CD4-positive, alpha-beta T cell (primary cell): ENCODE data around the gene MYCBP2. TPM values are rescaled to one million over a fixed set of nuclear protein-coding genes. Genes with fewer than 3 reads are reported as not detected.

Source experiments
- ATAC-seq: fragments of 200-7000 bp; cut with Tn5 transposase; one replicate; pipeline ENCODE4 v1.10.0; 2022; ENCODE audit warnings: mild to moderate bottlenecking; ENCODE audit not compliant: poor library complexity
- CTCF ChIA-PET: fragments of 350-600 bp; sonication (Branson Sonifier 250); formaldehyde crosslinking; loops from one replicate; lab custom pipeline; 2021; ENCODE audit warnings: antibody characterized with exemption, inconsistent platforms; lab: Charles Lee
- POLR2A ChIA-PET: fragments of 350-600 bp; sonication (Branson Sonifier 250); formaldehyde crosslinking; loops from one replicate; lab custom pipeline; 2021; ENCODE audit warnings: antibody characterized with exemption, inconsistent platforms; lab: Charles Lee
- DNase-seq, 14 experiments: peaks; one replicate each; pipeline ENCODE4 v3.0.0-alpha.2; 2013 to 2020; ENCODE audit warnings: mixed read lengths in 2 of 14
- H3K27ac ChIP-seq, 2 donors: one replicate each; pipeline versions ENCODE4 v1.5.1 to v1.7.0; 2013; ENCODE audit warnings: low read length in 2 of 2, low read depth in 1 of 2, mild to moderate bottlenecking in 1 of 2
- H3K27me3 ChIP-seq, 2 experiments: 1 replicate in 1 of 2; 2 replicates in 1 of 2; pipeline versions ENCODE4 v1.6.1 to v1.7.0; 2013; ENCODE audit warnings: low read length in 2 of 2, control low read depth in 1 of 2, mild to moderate bottlenecking in 1 of 2, moderate library complexity in 1 of 2; ENCODE audit not compliant: insufficient read depth in 2 of 2, control insufficient read depth in 1 of 2
- H3K36me3 ChIP-seq: one replicate; pipeline ENCODE4 v1.6.1; 2013; ENCODE audit warnings: low read length, control low read depth; ENCODE audit not compliant: insufficient read depth
- H3K4me1 ChIP-seq: one replicate; pipeline ENCODE4 v1.6.1; 2013; ENCODE audit warnings: low read length, control low read depth; ENCODE audit not compliant: insufficient read depth
- H3K4me3 ChIP-seq: one replicate; pipeline ENCODE4 v1.5.1; 2013; ENCODE audit warnings: mild to moderate bottlenecking, low read length, moderate library complexity
- H3K9me3 ChIP-seq, 2 experiments: 1 replicate in 1 of 2; 2 replicates in 1 of 2; pipeline versions ENCODE4 v1.6.1 to v1.7.0; 2013; ENCODE audit warnings: low read length in 2 of 2, mild to moderate bottlenecking in 2 of 2, control low read depth in 1 of 2, moderate library complexity in 1 of 2; ENCODE audit not compliant: control insufficient read depth in 1 of 2, insufficient read depth in 1 of 2
- H3K27ac Mint-ChIP-seq: one replicate; pipeline ENCODE4 v1.8.0; 2020; ENCODE audit warnings: mixed read lengths
- H3K27me3 Mint-ChIP-seq: one replicate; pipeline ENCODE4 v1.8.0; 2021; ENCODE audit warnings: mixed read lengths
- H3K36me3 Mint-ChIP-seq: one replicate; pipeline ENCODE4 v1.8.0; 2021; ENCODE audit warnings: low read depth, mixed read lengths
- H3K4me1 Mint-ChIP-seq: one replicate; pipeline ENCODE4 v1.8.0; 2021; ENCODE audit warnings: low read depth, mixed read lengths
- H3K4me3 Mint-ChIP-seq: one replicate; pipeline ENCODE4 v1.8.0; 2020; ENCODE audit warnings: mild to moderate bottlenecking, mixed read lengths
- H3K9me3 Mint-ChIP-seq: one replicate; pipeline ENCODE4 v1.8.0; 2020; ENCODE audit warnings: mixed read lengths
- intact Hi-C, 2 experiments: fragments of 100-400 bp; cut with DNase I in 1 of 2; cut with micrococcal nuclease in 1 of 2; formaldehyde crosslinking; loops; one replicate each; pipeline versions ENCODE4 v1.15.1 to v1.9.0; 2023 to 2025; cut with DNase I, micrococcal nuclease
- total RNA-seq, 174 experiments: library from RNA in 2 of 174; stranded (reverse) in 2 of 174; gene quantifications; one replicate each; pipeline ENCODE4 v1.2.3 and lab custom pipeline; 2021 to 2026
- TF ChIP-seq, protein P1 (sequence below): fragments of 200-600 bp; IDR thresholded peaks from one replicate; pipeline ENCODE4 v1.8.0; 2022; ENCODE audit warnings: antibody characterized with exemption, mild to moderate bottlenecking

Gene MYCBP2
- total RNA-seq, 2 experiments from 2014 or later: 116 to 119 TPM

DNA sequence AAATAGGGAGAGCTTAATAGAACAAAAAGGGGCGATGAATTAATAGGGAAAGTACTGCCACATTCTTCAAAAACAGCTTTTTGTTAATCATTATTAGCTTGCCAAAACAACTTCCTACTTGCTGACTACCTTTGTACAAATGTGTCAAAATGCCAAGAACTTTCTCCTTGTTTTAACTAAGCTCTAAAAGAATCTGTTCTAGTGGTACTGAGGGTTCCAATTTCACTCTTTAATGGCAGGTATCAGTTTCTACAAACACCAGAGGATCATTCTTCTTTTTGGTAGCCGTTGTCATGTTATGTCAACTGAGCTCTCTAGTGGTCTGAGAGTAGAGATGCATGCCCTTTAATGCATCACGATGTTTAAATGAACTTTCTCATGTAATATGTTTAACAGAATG lies 270.5 kb downstream of the MYCBP2 start:
- Mint-ChIP-seq H3K9me3 (no peaks in the 10 kb centered on the region), H3K36me3 (peaks cover 84% of the 10 kb centered on the region), H3K27me3 (no peaks in the 10 kb centered on the region), H3K27ac (no peak overlapping the region), H3K4me1 (no peaks in the 10 kb centered on the region), H3K4me3 (no peak overlapping the region)
- DNase-seq: no peak
- ChIA-PET POLR2A (interaction anchor here (0.8 to 1.2 kb wide), 2 partner anchors 29 to 68 kb away, joined by 3 read pairs; partner anchors contain the start of gene FBXL3), CTCF (interaction anchor here (1.5 kb wide), 1 partner anchor 28 kb away, joined by 3 read pairs; no protein-coding TSS in a partner anchor)
- no peaks in the 10 kb centered on the region for H3K9me3 ChIP-seq
- H3K4me1 ChIP-seq: no peaks in the 10 kb centered on the region
- H3K27ac ChIP-seq: no peak overlapping the region
- H3K4me3 ChIP-seq: no peak overlapping the region
- intact Hi-C loops: no loop called here
- TF ChIP-seq, protein P1, sequence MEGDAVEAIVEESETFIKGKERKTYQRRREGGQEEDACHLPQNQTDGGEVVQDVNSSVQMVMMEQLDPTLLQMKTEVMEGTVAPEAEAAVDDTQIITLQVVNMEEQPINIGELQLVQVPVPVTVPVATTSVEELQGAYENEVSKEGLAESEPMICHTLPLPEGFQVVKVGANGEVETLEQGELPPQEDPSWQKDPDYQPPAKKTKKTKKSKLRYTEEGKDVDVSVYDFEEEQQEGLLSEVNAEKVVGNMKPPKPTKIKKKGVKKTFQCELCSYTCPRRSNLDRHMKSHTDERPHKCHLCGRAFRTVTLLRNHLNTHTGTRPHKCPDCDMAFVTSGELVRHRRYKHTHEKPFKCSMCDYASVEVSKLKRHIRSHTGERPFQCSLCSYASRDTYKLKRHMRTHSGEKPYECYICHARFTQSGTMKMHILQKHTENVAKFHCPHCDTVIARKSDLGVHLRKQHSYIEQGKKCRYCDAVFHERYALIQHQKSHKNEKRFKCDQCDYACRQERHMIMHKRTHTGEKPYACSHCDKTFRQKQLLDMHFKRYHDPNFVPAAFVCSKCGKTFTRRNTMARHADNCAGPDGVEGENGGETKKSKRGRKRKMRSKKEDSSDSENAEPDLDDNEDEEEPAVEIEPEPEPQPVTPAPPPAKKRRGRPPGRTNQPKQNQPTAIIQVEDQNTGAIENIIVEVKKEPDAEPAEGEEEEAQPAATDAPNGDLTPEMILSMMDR: no peak
- H3K27me3 ChIP-seq: no peaks in the 10 kb centered on the region
- H3K36me3 ChIP-seq: peaks cover 88% of the 10 kb centered on the region
- no peak for ATAC-seq

DNA sequence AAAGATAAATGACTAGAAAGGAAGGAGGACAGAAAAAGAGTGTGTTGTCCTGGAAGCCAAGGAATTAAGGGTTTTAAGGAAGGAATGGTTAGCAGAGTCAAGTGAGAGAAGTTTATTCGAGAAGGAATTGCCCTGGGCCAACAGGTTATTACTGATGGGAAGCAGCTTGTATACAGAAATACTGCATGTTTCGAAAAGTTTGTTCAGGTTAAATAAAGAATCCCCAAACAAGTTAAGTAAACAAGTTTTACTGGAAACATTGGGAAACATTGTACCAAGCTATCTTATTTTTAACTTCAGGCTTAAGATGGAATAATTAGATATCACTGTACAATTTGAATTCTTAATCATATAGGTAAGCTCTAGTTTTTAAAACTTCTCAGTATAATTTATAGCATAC lies 271.7 kb downstream of the MYCBP2 start:
- DNase-seq (no peak), ATAC-seq (no peak)
- H3K36me3 ChIP-seq: peaks cover 92% of the 10 kb centered on the region
- H3K4me1 ChIP-seq: no peaks in the 10 kb centered on the region
- TF ChIP-seq, protein P1: no peak
- no peak overlapping the region for H3K27ac ChIP-seq
- Mint-ChIP-seq H3K27ac (no peak overlapping the region), H3K9me3 (no peaks in the 10 kb centered on the region), H3K4me1 (no peaks in the 10 kb centered on the region), H3K27me3 (no peaks in the 10 kb centered on the region), H3K4me3 (no peak overlapping the region), H3K36me3 (peaks cover 85% of the 10 kb centered on the region)
- H3K4me3 ChIP-seq: no peak overlapping the region
- no peaks in the 10 kb centered on the region for H3K9me3 ChIP-seq
- ChIA-PET POLR2A (interaction anchor here (1.2 kb wide), 1 partner anchor 28 kb away, joined by 3 read pairs; the partner anchor contains the start of gene FBXL3), CTCF (interaction anchor here (0.6 kb wide), 1 partner anchor 65 kb away, joined by 3 read pairs; no protein-coding TSS in a partner anchor)
- no peaks in the 10 kb centered on the region for H3K27me3 ChIP-seq
- intact Hi-C loops: no loop called here

DNA sequence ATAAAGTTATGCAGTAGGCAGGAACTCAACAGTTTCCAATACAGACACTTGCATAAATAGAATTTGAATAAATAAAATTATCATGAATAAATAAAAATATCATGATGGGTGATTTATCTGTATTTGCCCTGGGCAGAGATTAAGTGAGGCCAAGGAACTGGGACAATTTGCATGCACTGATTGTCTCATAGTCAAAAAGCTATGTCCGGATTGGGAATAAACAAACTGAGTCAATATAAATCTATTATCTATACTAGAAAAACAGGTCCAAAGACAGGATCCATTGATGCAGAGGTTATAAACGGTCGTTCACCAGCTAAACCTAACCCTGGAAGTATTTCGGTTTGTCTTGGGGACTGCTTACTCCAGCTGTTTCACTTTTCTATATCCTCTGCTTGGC lies 273.7 kb downstream of the MYCBP2 start:
- CTCF ChIA-PET: interaction anchor here (1.2 kb wide), 1 partner anchor 24 kb away, joined by 4 read pairs; no protein-coding TSS in a partner anchor
- Histone ChIP-seq H3K4me1 (no peaks in the 10 kb centered on the region), H3K27me3 (no peaks in the 10 kb centered on the region), H3K4me3 (no peak overlapping the region), H3K27ac (no peak overlapping the region), H3K36me3 (peaks cover 86% of the 10 kb centered on the region), H3K9me3 (no peaks in the 10 kb centered on the region)
- DNase-seq (no peak), ATAC-seq (no peak)
- Mint-ChIP-seq H3K4me3 (no peak overlapping the region), H3K9me3 (no peaks in the 10 kb centered on the region), H3K36me3 (peaks cover 88% of the 10 kb centered on the region), H3K27ac (no peak overlapping the region), H3K4me1 (no peaks in the 10 kb centered on the region), H3K27me3 (no peaks in the 10 kb centered on the region)
- TF ChIP-seq, protein P1: no peak
- intact Hi-C loops: loop anchor here in 1 of 2 experiments (5.0 kb wide), 1 partner anchor 39 kb away; no protein-coding TSS in a partner anchor
- POLR2A ChIA-PET: no interaction called here
